Neural cell (in vitro differentiated cells): ENCODE measurements around the gene CES2.

Experiments
- CTCF ChIP-seq: fragments of 450-650 bp; IDR thresholded peaks from 2 replicates; pipeline ENCODE4 v1.5.1; 2014; ENCODE audit warnings: antibody characterized with exemption, mild to moderate bottlenecking, moderate library complexity; ENCODE audit not compliant: poor library complexity, severe bottlenecking
- EZH2 ChIP-seq: fragments of 200-600, 300-800 bp; shearing (Covaris generic), sonication (generic); IDR thresholded peaks from 2 replicates; pipeline ENCODE4 v1.6.1; 2014; ENCODE audit warnings: antibody characterized with exemption, low read length, borderline replicate concordance, mild to moderate bottlenecking; ENCODE audit not compliant: insufficient read depth, poor library complexity, severe bottlenecking
- MXI1 ChIP-seq: fragments of 450-650 bp; conservative IDR thresholded peaks from 2 replicates; pipeline ENCODE4 v1.6.1; 2014; ENCODE audit warnings: antibody characterized with exemption, mild to moderate bottlenecking; ENCODE audit not compliant: poor library complexity, severe bottlenecking
- POLR2AphosphoS5 ChIP-seq: IDR thresholded peaks from 2 replicates; pipeline ENCODE4 v1.6.1; 2012
- REST ChIP-seq: IDR thresholded peaks from 2 replicates; pipeline ENCODE4 v1.6.1; 2012; ENCODE audit warnings: borderline replicate concordance

- TF ChIP-seq CTCF (no peak), REST (no peak), MXI1 (no peak), POLR2AphosphoS5 (no peak), EZH2 (no peak)
Observed at GRCh38 chr16:66984892-66985311, 49.6 kb downstream of the CES2 start.
